Tibial nerve (tissue), 4 donors: ENCODE measurements around the gene AMOTL1.

Experiments
- EP300 ChIP-seq, 2 donors: sonication (generic); formaldehyde crosslinking; IDR thresholded peaks; one replicate each; pipeline ENCODE4 v1.6.1; 2017; ENCODE audit warnings: antibody characterized with exemption in 2 of 2, mild to moderate bottlenecking in 1 of 2
- POLR2A ChIP-seq, 2 donors: fragments of 450-650 bp; IDR thresholded peaks; one replicate each; pipeline ENCODE4 v1.6.1; 2017; ENCODE audit warnings: antibody characterized with exemption in 2 of 2, mild to moderate bottlenecking in 2 of 2, moderate library complexity in 2 of 2
- TF ChIP-seq, protein P1 (sequence below), 5 experiments: fragments of 200-600 bp in 3 of 5; fragments of 450-650 bp in 2 of 5; sonication (generic) in 3 of 5; IDR thresholded peaks; one replicate each; pipeline ENCODE4 v1.5.1; 2016 to 2019; ENCODE audit warnings: antibody characterized with exemption in 5 of 5, mild to moderate bottlenecking in 3 of 5, moderate library complexity in 2 of 5

DNA sequence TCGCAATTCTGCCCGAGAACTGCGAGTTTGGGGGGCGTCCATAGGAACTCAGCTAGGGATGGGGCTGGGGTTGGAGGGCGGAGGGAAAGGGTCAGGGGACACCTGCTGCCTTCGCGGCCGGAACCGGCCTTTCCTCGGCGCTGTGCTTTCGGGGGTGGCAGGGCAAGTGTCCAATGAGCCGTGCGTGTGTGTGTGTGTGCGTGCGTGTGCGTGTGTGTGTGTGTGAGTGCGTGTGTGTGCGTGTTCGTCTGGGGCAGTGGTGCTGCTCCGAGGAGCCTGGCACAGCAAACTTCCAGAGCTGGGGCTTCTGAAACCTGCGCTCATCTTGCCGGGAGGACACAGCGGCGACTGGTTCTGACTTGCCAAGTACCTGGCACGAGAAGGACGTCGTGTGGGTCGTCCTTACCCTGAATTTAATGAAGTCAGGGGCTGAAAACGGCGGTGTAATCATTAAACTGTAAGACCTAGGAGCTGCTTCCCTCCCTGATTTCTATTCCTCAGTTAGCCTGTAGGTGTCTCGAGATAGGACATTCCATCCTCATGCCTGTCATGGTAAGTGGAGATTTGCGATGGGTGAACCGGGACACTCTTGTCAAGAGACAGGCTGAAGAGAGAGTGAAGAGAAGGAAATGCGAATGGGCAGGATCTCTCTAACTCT is 27.0 kb upstream of the AMOTL1 start:
- TF ChIP-seq, protein P1, sequence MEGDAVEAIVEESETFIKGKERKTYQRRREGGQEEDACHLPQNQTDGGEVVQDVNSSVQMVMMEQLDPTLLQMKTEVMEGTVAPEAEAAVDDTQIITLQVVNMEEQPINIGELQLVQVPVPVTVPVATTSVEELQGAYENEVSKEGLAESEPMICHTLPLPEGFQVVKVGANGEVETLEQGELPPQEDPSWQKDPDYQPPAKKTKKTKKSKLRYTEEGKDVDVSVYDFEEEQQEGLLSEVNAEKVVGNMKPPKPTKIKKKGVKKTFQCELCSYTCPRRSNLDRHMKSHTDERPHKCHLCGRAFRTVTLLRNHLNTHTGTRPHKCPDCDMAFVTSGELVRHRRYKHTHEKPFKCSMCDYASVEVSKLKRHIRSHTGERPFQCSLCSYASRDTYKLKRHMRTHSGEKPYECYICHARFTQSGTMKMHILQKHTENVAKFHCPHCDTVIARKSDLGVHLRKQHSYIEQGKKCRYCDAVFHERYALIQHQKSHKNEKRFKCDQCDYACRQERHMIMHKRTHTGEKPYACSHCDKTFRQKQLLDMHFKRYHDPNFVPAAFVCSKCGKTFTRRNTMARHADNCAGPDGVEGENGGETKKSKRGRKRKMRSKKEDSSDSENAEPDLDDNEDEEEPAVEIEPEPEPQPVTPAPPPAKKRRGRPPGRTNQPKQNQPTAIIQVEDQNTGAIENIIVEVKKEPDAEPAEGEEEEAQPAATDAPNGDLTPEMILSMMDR (IDR thresholded peaks at IDR 0.05): peak; percentile 23 to 66 (median 53)
- TF ChIP-seq POLR2A (IDR thresholded peaks at IDR 0.05) (no peak), EP300 (IDR thresholded peaks at IDR 0.05) (no peak)
